GM10248 (cell line): ENCODE measurements around the gene CFAP54.

ENCODE experiments used
- CTCF ChIA-PET: fragments of 300-600 bp; sonication (Branson Sonifier 250); formaldehyde crosslinking; extraction: SDS; loops from one replicate; lab custom pipeline; 2021; ENCODE audit warnings: antibody characterized with exemption; lab: Yijun Ruan, JAX
- POLR2A ChIA-PET: fragments of 350-650 bp; sonication (Branson Sonifier 250); formaldehyde crosslinking; extraction: SDS; loops from one replicate; lab custom pipeline; 2020; ENCODE audit warnings: antibody characterized with exemption; lab: Yijun Ruan, JAX
- DNase-seq: peaks from one replicate; pipeline ENCODE4 v3.0.0; 2012; ENCODE audit errors: extremely low spot score
- CTCF ChIP-seq: IDR thresholded peaks from 2 replicates; pipeline ENCODE4 v1.5.1; 2012; ENCODE audit warnings: mild to moderate bottlenecking, low read depth; ENCODE audit errors: extremely low read depth, missing control alignments, control extremely low read depth

Gene CFAP54

GRCh38 chr12:96850676-96851075 is 361.3 kb downstream of the CFAP54 start:
- TF ChIP-seq CTCF: no peak
- POLR2A ChIA-PET: no interaction called here
- DNase-seq: no peak
- CTCF ChIA-PET: interaction anchor here (1.3 kb wide), 1 partner anchor 12 kb away, joined by 3 read pairs; no protein-coding TSS in a partner anchor

GRCh38 chr12:96858162-96858561 is 368.8 kb downstream of the CFAP54 start:
- ChIA-PET CTCF (no interaction called here), POLR2A (no interaction called here)
- no peak for DNase-seq
- TF ChIP-seq CTCF: no peak

- CTCF ChIA-PET: interaction anchor here (1.1 to 1.2 kb wide), 2 partner anchors 11 to 149 kb away, joined by 3 read pairs; no protein-coding TSS in a partner anchor
- DNase-seq: no peak
- POLR2A ChIA-PET: no interaction called here
- no peak for TF ChIP-seq CTCF
Measured at GRCh38 chr12:96861656-96862055, 372.3 kb downstream of the CFAP54 start.

GRCh38 chr12:96862326-96862725 is 372.9 kb downstream of the CFAP54 start:
- ChIA-PET CTCF (interaction anchor here (1.2 kb wide), 1 partner anchor 148 kb away, joined by 3 read pairs; no protein-coding TSS in a partner anchor), POLR2A (no interaction called here)
- no peak for TF ChIP-seq CTCF
- DNase-seq: no peak

GRCh38 chr12:96864335-96864734 is 375.0 kb downstream of the CFAP54 start:
- CTCF ChIA-PET: interaction anchor here (1.5 to 1.6 kb wide), 2 partner anchors 8 to 18 kb away, joined by 3 to 4 read pairs; no protein-coding TSS in a partner anchor
- TF ChIP-seq CTCF: no peak

GRCh38 chr12:96866801-96867590 is 377.6 kb downstream of the CFAP54 start:
- POLR2A ChIA-PET: no interaction called here
- CTCF ChIA-PET: no interaction called here
- DNase-seq: no peak
- no peak for TF ChIP-seq CTCF

More at GRCh38 chr12:96864335-96864734, 375.0 kb downstream of the CFAP54 start:
- no peak for DNase-seq
- POLR2A ChIA-PET: no interaction called here
